Activated naive CD8-positive, alpha-beta T cell treated with anti-CD3 and anti-CD28 coated beads, Interleukin-2, amount 10 ng/mL, durations not matched to agents 7 days and 5 days (primary cell): ENCODE results near the gene HP. TPM values are rescaled to one million over a fixed set of nuclear protein-coding genes. Genes with fewer than 3 reads are reported as not detected.

Source experiments
- ATAC-seq: fragments of 150-1000 bp; cut with Tn5 transposase; one replicate; pipeline ENCODE4 v1.10.0; 2021; ENCODE audit warnings: low read depth, moderate library complexity
- POLR2A ChIA-PET: fragments of 350-600 bp; sonication (Branson Sonifier 250); formaldehyde crosslinking; loops from one replicate; lab custom pipeline; 2021; ENCODE audit warnings: antibody characterized with exemption; lab: Charles Lee
- DNase-seq: peaks from one replicate; pipeline ENCODE4 v3.0.0; 2021
- H3K27ac Mint-ChIP-seq: one replicate; pipeline ENCODE4 v1.8.0; 2022; ENCODE audit warnings: mild to moderate bottlenecking, mixed read lengths
- H3K27me3 Mint-ChIP-seq: one replicate; pipeline ENCODE4 v1.8.0; 2022; ENCODE audit warnings: mild to moderate bottlenecking, moderate library complexity, mixed read lengths
- H3K36me3 Mint-ChIP-seq: one replicate; pipeline ENCODE4 v1.8.0; 2021; ENCODE audit warnings: mild to moderate bottlenecking, mixed read lengths
- H3K4me1 Mint-ChIP-seq: one replicate; pipeline ENCODE4 v1.8.0; 2021; ENCODE audit warnings: mixed read lengths
- H3K4me3 Mint-ChIP-seq: one replicate; pipeline ENCODE4 v1.8.0; 2022; ENCODE audit warnings: mild to moderate bottlenecking, moderate library complexity, mixed read lengths
- H3K9me3 Mint-ChIP-seq: one replicate; pipeline ENCODE4 v1.8.0; 2021; ENCODE audit warnings: mixed read lengths
- total RNA-seq, 2 experiments: library from RNA; stranded (reverse); gene quantifications; one replicate each; pipeline ENCODE4 v1.2.3, GENCODE V29; 2021

Gene HP
- total RNA-seq, 2 experiments from 2014 or later, result not detected

DNA sequence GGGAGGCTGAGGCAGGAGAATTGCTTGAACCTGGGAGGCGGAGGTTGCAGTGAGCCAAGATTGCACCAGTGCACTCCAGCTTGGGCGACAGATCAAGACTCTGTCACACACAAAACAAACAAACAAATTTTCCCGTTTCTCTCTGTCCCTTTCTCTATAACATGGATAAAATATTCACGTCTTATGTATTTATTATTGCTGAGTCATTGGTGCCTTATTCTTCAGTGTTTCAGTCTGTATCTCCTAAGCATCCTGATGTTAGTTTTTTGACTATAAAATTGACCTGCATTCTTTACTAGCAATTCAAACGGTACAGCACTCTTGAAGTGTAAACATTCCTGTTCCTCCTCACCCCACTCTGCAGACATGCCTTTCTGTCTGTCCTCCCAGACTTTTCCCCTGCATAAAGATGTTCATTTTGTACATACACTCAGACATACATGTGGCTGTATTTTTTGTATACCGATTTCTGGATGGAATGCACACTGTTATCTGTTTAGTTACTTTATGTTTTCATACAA lies 29.4 kb upstream of the HP start:
- ATAC-seq (no peak), DNase-seq (no peak)
- Mint-ChIP-seq H3K27me3 (no peaks in the 10 kb centered on the region), H3K27ac (no peak overlapping the region), H3K9me3 (no peaks in the 10 kb centered on the region), H3K4me1 (no peaks in the 10 kb centered on the region), H3K4me3 (no peak overlapping the region), H3K36me3 (peaks cover 5% of the 10 kb centered on the region)
- POLR2A ChIA-PET, result no interaction called here

DNA sequence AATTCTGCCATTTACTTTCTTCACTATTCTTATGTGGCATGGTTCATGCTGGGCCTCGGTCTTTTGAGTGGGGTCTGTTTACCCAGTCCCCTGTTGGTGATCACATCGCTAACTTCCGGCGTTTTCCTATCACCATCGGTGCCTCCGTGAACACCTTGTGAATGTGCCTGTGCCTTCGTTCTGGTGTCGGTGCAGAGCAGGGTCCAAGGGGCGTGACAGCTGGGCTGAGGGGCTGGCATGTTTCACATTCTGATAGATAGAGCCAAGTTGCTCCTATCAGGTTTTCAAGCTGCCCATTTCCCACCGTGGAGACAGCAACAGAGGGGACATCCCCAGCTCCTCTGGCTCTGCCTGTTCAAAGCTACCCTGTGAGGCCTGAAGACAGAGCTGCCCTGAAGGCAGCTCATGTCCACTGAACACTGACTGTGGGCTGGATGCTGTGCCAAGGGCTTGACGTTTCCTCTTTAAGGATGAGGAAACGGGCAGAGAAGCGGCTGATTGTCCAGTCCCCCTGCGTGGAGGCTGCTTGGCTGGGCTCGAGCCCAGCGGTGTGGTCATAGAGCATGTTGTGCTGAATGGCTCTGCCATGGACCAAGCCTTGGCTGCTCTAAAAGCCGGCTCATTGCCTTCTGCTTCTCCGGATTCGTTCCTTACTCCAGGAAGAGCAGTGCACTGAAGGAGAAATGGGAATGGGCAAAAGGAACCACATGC lies 28.7 kb upstream of the HP start:
- peaks cover 5% of the 10 kb centered on the region for H3K36me3 Mint-ChIP-seq
- ATAC-seq (no peak), DNase-seq (no peak)
- no peaks in the 10 kb centered on the region for H3K4me1 Mint-ChIP-seq
- H3K9me3 Mint-ChIP-seq, result no peaks in the 10 kb centered on the region
- H3K27ac Mint-ChIP-seq, result no peak overlapping the region
- H3K4me3 Mint-ChIP-seq, result no peak overlapping the region
- POLR2A ChIA-PET, result no interaction called here
- H3K27me3 Mint-ChIP-seq, result no peaks in the 10 kb centered on the region

DNA sequence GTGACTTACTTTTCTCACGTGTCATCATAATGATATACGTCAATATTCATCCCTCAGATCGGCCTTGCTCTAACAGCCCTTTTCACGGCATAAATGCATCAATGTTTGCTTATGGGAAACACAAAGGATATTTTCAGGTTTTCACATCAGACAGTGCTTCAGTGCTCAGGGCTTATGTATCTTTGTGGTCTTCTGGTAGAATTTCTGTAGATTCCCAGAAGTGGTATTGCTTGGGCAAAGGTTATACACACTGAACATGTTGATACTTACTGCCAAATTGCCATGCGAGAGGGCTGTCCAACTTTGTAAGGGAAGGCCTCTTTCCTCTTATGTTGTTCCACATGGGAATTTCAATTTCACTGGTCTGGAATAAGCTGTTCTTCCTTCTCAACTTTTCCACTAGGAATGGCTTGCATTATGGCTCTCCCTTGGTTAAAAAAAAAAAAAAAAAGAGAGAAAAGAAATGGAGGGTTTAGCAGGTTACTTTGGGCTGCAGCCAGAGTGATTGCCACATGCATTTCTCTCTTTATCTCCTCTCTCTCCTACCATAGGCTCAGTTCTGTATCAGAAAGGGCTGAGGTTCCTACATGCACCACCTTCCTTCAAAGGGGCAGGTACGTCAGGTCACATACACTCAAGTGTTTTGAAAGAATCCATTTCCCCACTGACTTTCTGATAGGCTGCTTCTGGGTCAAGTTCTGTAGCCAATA lies 26.5 kb upstream of the HP start:
- H3K27ac Mint-ChIP-seq, result no peak overlapping the region
- H3K4me1 Mint-ChIP-seq, result no peaks in the 10 kb centered on the region
- POLR2A ChIA-PET, result no interaction called here

DNA sequence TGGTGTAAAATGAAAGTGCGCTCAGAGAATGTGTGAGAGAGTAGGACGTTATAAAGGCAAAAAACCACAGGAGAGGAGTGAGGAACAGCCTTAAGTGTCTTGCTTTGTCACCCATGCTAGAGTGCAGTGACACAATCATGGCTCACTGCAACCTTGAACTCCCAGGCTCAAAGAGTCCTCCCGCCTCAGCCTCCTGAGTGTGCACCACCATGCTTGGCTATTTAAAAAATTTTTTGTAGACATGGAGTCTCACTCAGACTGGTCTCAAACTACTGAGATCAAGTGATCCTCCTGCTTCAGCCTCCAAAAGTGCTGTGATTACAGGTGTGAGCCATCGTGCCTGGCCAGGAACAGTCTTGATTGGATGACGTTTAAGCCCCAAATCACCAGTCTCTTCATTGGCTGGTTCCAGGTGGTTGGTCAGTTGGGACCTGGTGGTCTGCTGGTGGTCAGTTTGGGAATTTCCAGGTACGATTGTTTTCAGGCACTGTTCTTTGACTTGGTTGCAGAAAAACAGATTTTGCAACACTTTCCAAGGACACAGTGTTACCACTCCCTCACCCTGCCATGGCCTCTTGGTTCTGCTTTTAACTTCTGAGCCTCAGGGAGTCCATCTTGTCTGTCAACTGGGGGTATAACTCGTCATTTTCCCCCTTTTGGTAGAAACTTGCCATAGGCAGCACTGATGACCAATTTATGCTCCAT lies 24.6 kb upstream of the HP start:
- H3K9me3 Mint-ChIP-seq, result no peaks in the 10 kb centered on the region
- H3K27ac Mint-ChIP-seq, result no peak overlapping the region
- no peak overlapping the region for H3K4me3 Mint-ChIP-seq
- ATAC-seq (no peak), DNase-seq (no peak)
- POLR2A ChIA-PET, result no interaction called here
- no peaks in the 10 kb centered on the region for H3K4me1 Mint-ChIP-seq
- peaks cover 3% of the 10 kb centered on the region for H3K36me3 Mint-ChIP-seq
- no peaks in the 10 kb centered on the region for H3K27me3 Mint-ChIP-seq

More for the DNA sequence above, 26.5 kb upstream of the HP start:
- Mint-ChIP-seq H3K4me3 (no peak overlapping the region), H3K9me3 (no peaks in the 10 kb centered on the region), H3K27me3 (no peaks in the 10 kb centered on the region), H3K36me3 (peaks cover 5% of the 10 kb centered on the region)
- DNase-seq, result no peak
- ATAC-seq, result no peak

DNA sequence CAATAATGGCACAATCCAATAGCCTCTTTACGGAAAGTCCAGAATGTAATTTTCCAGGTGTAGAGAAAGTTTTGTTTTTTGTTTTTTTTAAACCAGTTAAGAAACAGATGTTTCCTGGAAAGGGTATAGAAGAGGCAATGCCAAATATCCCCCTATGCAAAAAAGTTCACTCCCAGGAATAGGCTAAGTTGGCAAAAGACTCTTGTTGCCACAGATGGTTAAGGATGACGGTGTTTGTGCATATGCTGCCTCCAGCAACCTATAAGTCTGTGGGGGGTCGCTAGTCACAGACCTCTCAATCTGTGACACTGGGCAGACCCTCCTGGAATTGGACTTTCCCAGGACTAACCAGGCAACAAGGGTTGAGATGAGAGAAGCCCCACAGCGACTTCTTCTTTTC lies 20.9 kb upstream of the HP start:
- no peak for ATAC-seq
- H3K36me3 Mint-ChIP-seq, result no peaks in the 10 kb centered on the region

DNA sequence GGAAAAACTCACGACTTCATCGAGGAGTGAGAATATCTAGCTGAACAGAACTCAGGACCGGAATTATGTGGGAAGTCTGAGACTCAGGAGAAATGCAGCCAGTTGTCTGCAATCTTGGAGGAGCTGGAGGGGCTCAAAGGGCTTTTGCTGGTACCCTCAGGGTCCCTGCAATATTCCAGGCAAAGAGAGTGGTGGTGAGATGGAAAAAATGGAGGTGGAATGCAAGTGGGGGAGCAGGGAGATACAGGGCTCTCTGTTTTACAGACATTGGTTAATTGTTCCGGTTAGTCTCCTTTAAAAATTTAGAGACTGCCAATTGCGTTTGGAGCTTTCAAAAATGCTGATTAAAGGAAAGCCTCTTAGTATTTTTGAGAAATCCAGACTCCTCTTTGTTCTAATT lies 18.2 kb upstream of the HP start:
- POLR2A ChIA-PET, result no interaction called here
- DNase-seq, result no peak

More for the DNA sequence above, 20.9 kb upstream of the HP start:
- no peaks in the 10 kb centered on the region for H3K9me3 Mint-ChIP-seq
- DNase-seq, result no peak
- H3K4me3 Mint-ChIP-seq, result no peak overlapping the region
- H3K4me1 Mint-ChIP-seq, result no peaks in the 10 kb centered on the region
- H3K27me3 Mint-ChIP-seq, result no peaks in the 10 kb centered on the region
- H3K27ac Mint-ChIP-seq, result no peak overlapping the region
- POLR2A ChIA-PET, result no interaction called here

DNA sequence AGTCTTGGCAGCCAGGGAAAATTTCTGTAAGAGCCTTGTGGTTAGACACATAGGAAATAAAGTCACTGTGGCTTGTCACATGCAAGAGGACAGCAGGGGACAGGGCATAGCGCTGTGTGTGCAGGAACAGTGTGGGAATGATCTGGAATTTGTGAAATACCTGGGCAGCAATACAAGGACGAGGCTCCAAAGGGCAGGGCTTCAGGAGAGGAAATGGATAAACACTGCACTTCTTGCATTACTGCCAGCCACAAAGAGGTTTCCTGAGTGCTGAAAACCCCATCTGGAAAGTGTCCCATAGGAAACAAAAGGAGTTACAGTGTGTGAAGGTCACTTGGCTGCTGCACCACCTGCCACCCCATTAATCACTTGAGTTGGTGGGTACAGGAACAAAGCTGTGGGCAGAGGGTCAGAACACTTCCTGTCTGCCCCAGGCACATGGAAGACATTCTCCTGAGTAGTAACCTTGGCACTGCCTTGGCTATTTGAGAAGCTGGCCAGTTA lies 12.1 kb upstream of the HP start:
- ATAC-seq, result no peak
- peaks cover 5% of the 10 kb centered on the region for H3K36me3 Mint-ChIP-seq
- H3K27me3 Mint-ChIP-seq, result no peaks in the 10 kb centered on the region
- H3K27ac Mint-ChIP-seq, result no peak overlapping the region
- DNase-seq, result no peak
- H3K4me3 Mint-ChIP-seq, result no peak overlapping the region
- H3K9me3 Mint-ChIP-seq, result peaks cover 2% of the 10 kb centered on the region
- POLR2A ChIA-PET, result no interaction called here
- peaks cover 3% of the 10 kb centered on the region for H3K4me1 Mint-ChIP-seq

More for the DNA sequence above, 18.2 kb upstream of the HP start:
- no peak overlapping the region for H3K4me3 Mint-ChIP-seq
- H3K4me1 Mint-ChIP-seq, result no peaks in the 10 kb centered on the region
- peaks cover 2% of the 10 kb centered on the region for H3K9me3 Mint-ChIP-seq
- no peaks in the 10 kb centered on the region for H3K27me3 Mint-ChIP-seq
- ATAC-seq, result no peak
- H3K27ac Mint-ChIP-seq, result no peak overlapping the region
- no peaks in the 10 kb centered on the region for H3K36me3 Mint-ChIP-seq

DNA sequence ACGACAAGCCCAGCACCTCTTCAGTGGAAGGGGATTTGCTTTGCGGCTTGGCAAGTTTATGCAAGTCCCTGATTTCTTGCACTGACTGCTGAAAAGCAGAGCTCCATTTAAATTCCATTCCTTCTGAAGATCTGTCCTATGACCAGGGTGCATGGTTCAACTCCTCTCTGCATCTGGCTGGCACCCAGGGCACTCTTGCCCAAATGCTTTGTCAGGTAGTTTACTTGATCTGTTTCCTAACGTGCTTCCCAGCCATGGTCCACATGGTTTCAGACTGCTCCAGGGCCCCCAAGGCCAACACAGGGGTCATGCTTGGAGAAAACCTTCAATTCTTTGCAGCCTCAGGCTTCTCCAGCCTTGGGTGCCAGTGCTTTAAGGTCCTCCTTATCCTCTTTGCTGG lies 11.2 kb upstream of the HP start:
- POLR2A ChIA-PET, result no interaction called here
- no peak overlapping the region for H3K4me3 Mint-ChIP-seq
- peaks cover 2% of the 10 kb centered on the region for H3K9me3 Mint-ChIP-seq
- peaks cover 2% of the 10 kb centered on the region for H3K27me3 Mint-ChIP-seq
- H3K36me3 Mint-ChIP-seq, result peaks cover 5% of the 10 kb centered on the region
- H3K4me1 Mint-ChIP-seq, result peaks cover 3% of the 10 kb centered on the region
- ATAC-seq, result no peak
- DNase-seq, result no peak
- no peak overlapping the region for H3K27ac Mint-ChIP-seq

DNA sequence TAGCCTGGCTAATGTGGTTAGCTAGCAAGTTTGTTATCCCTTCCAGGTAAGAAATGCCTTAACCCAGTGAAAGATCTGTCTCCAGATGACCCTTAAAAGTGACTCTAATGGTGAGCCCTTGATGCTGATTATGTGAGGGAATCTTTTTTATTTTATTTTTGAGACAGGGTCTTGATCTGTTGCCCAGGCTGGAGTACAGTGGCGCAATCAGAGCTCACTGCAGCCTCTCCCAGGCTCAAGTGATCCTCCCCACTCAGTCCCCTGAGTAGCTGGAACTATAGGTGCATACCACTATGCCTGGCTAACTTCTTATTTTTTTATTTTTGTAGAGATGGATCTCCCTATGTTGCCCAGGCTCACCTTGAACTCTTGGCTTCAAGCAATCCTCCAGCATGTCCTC lies 10.8 kb upstream of the HP start:
- POLR2A ChIA-PET, result no interaction called here
- Mint-ChIP-seq H3K9me3 (peaks cover 2% of the 10 kb centered on the region), H3K4me1 (peaks cover 3% of the 10 kb centered on the region), H3K27ac (no peak overlapping the region), H3K36me3 (peaks cover 5% of the 10 kb centered on the region), H3K27me3 (peaks cover 2% of the 10 kb centered on the region), H3K4me3 (no peak overlapping the region)
- DNase-seq (no peak), ATAC-seq (no peak)

DNA sequence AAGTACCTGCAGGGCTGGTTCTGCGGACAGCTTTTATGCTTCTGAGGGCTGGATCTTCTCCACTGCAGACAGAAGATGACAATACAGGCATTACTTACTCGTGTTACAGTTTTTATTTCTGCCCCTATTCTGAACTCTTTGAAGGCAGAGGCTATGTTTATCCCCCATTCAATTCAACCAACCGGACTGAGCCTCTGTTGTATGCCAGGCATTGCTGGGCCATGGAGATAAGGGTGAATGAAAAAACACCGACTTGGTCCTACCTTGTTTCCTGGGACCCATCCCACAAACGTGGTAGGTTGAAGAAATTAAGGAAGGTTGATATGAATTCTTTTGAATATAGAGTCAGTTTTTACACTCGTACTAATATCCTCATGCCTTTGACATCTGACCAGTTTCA lies 10.0 kb upstream of the HP start:
- H3K36me3 Mint-ChIP-seq, result peaks cover 5% of the 10 kb centered on the region
- H3K27me3 Mint-ChIP-seq, result peaks cover 2% of the 10 kb centered on the region
- peaks cover 7% of the 10 kb centered on the region for H3K9me3 Mint-ChIP-seq
- no peak overlapping the region for H3K27ac Mint-ChIP-seq
- peaks cover 3% of the 10 kb centered on the region for H3K4me1 Mint-ChIP-seq
- POLR2A ChIA-PET, result no interaction called here
- DNase-seq, result no peak
- no peak overlapping the region for H3K4me3 Mint-ChIP-seq
- no peak for ATAC-seq

DNA sequence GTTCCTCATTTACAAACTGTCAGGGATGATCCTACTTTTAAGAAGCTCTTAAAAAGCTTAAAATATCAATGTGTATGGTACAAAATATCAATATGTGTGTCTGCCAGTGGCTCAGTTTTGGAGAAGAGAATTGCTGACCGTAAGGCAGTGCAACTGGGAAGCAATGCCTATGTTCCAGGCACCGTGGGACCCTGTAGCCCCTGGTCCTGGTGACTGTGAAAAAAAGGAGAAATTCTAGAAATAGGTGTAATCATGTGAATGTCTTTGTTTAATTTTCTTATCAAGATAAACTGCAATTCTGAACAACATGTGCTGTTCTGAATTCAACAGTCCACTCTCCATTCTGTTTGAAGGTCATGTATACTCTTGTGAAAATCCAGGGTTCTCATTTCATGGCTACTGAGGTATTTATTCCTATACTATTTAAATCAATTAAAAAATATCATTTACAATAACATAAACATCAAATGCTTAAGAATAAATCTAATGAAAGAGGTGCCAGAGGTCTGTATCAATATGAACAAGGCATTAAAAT lies 9.4 kb upstream of the HP start:
- peaks cover 5% of the 10 kb centered on the region for H3K36me3 Mint-ChIP-seq
- no peak overlapping the region for H3K27ac Mint-ChIP-seq
- DNase-seq, result no peak

DNA sequence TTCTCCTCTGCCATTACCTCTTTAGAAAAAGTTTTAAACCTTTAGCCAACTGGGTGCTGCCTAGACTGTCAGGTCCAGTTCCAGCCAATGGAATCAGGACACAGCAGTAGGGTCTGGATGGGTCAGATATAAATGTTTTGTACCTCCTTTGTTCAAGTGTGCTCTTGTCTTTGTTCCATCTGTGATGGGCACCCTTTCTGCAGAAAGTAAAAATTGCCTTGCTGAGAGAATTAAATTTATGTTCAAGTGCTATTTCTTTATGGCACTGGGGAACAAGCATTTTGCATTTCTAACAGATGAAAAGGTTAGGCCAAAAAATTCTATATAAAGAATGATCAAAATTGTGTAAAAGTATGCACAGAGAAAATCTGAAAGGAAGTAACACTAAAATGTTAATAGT lies 5.2 kb upstream of the HP start:
- no peak for ATAC-seq
- Mint-ChIP-seq H3K36me3 (no peaks in the 10 kb centered on the region), H3K27me3 (peaks cover 2% of the 10 kb centered on the region), H3K27ac (no peak overlapping the region), H3K4me3 (no peak overlapping the region), H3K4me1 (no peaks in the 10 kb centered on the region), H3K9me3 (peaks cover 9% of the 10 kb centered on the region)
- POLR2A ChIA-PET, result no interaction called here
- DNase-seq, result no peak

More for the DNA sequence above, 9.4 kb upstream of the HP start:
- POLR2A ChIA-PET, result no interaction called here
- peaks cover 2% of the 10 kb centered on the region for H3K27me3 Mint-ChIP-seq
- ATAC-seq, result no peak
- H3K9me3 Mint-ChIP-seq, result peaks cover 8% of the 10 kb centered on the region
- H3K4me3 Mint-ChIP-seq, result no peak overlapping the region
- H3K4me1 Mint-ChIP-seq, result peaks cover 3% of the 10 kb centered on the region

DNA sequence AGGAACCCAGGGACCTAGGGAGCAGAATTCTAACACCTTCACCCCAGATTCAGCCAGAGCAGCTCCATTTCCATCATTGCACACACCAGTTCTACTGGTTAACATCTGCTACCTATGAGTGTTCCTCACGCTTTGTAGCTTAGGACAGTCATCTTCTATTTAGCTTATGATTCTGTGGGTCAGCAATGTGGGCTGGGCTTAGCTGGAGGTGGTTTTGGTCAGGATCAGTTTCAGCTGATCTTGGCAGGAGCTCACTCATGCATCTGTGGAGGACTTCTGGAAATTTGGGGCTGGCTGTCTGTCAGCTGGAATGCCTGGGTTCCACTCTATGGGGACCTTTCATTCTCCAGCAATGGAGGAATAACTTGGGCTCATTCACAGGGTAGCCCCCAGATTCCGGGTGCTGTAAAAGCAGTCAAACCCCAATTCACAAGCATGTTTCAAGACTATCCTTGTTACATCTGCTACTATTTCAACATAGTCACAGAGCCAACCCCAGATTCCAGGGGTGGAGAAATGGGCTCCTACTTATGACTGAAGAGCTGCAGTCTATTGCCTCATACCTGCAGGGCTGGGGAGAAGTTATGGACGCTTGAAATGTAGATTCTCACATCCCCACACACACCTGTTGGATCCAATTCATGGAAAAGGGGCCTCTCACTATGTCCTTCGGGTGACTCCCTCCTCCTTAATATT lies 3.4 kb upstream of the HP start:
- Mint-ChIP-seq H3K36me3 (no peaks in the 10 kb centered on the region), H3K9me3 (peaks cover 9% of the 10 kb centered on the region), H3K4me3 (no peak overlapping the region), H3K4me1 (no peaks in the 10 kb centered on the region), H3K27ac (no peak overlapping the region), H3K27me3 (peaks cover 2% of the 10 kb centered on the region)
- DNase-seq, result no peak
- ATAC-seq, result no peak
- POLR2A ChIA-PET, result no interaction called here
